H9 (cell line): ENCODE results near the gene MPG. TPM values are rescaled to one million over a fixed set of nuclear protein-coding genes. Genes with fewer than 3 reads are reported as not detected.

Experiments
- DNase-seq: peaks from one replicate; pipeline ENCODE4 v3.0.0-alpha.2; 2017
- H2AFZ ChIP-seq: one replicate; pipeline ENCODE4 v1.6.1; 2013; ENCODE audit warnings: mild to moderate bottlenecking, low read length, control low read depth, moderate library complexity
- H2AK5ac ChIP-seq: 2 replicates; pipeline ENCODE4 v1.6.1; 2013; ENCODE audit warnings: low read length, control low read depth, mixed read lengths; ENCODE audit not compliant: insufficient read length
- H2BK120ac ChIP-seq: one replicate; pipeline ENCODE4 v1.6.1; 2013; ENCODE audit warnings: low read depth, mild to moderate bottlenecking, low read length, control low read depth, inconsistent platforms; ENCODE audit not compliant: poor library complexity, severe bottlenecking
- H2BK12ac ChIP-seq: 2 replicates; pipeline ENCODE4 v1.6.1; 2013; ENCODE audit warnings: low read length, control low read depth, mixed read lengths, low read depth; ENCODE audit not compliant: insufficient read length
- H2BK15ac ChIP-seq: 2 replicates; pipeline ENCODE4 v1.6.1; 2013; ENCODE audit warnings: low read depth, low read length, control low read depth
- H2BK20ac ChIP-seq: one replicate; pipeline ENCODE4 v1.6.1; 2013; ENCODE audit warnings: low read depth, mild to moderate bottlenecking, low read length, control low read depth, inconsistent platforms; ENCODE audit not compliant: poor library complexity, severe bottlenecking
- H2BK5ac ChIP-seq: 2 replicates; pipeline ENCODE4 v1.6.1; 2013; ENCODE audit warnings: low read length, control low read depth, mixed read lengths; ENCODE audit not compliant: insufficient read length
- H3K14ac ChIP-seq: 2 replicates; pipeline ENCODE4 v1.6.1; 2013; ENCODE audit warnings: low read length, control low read depth; ENCODE audit not compliant: insufficient read depth
- H3K18ac ChIP-seq: 2 replicates; pipeline ENCODE4 v1.6.1; 2013; ENCODE audit warnings: low read depth, mild to moderate bottlenecking, mixed read lengths, low read length, control low read depth; ENCODE audit not compliant: insufficient read length
- H3K23ac ChIP-seq: 2 replicates; pipeline ENCODE4 v1.6.1; 2013; ENCODE audit warnings: low read length, control low read depth, mixed read lengths, low read depth; ENCODE audit not compliant: insufficient read length
- H3K23me2 ChIP-seq: 2 replicates; pipeline ENCODE4 v1.6.1; 2013; ENCODE audit warnings: low read depth, mild to moderate bottlenecking, mixed read lengths, low read length, control low read depth; ENCODE audit not compliant: insufficient read length, poor library complexity, severe bottlenecking
- H3K27ac ChIP-seq: 2 replicates; pipeline ENCODE4 v1.5.1; 2013; ENCODE audit warnings: low read length, control low read depth, mixed read lengths, low read depth; ENCODE audit not compliant: insufficient read length
- H3K27me3 ChIP-seq: 2 replicates; pipeline ENCODE4 v1.6.1; 2013; ENCODE audit warnings: low read length, control low read depth, inconsistent platforms; ENCODE audit not compliant: insufficient read depth
- H3K4ac ChIP-seq: 2 replicates; pipeline ENCODE4 v1.6.1; 2013; ENCODE audit warnings: low read depth, mild to moderate bottlenecking, control low read depth, inconsistent platforms, low read length, moderate library complexity
- H3K4me1 ChIP-seq: 2 replicates; pipeline ENCODE4 v1.6.1; 2013; ENCODE audit warnings: low read length, control low read depth, inconsistent platforms; ENCODE audit not compliant: insufficient read depth
- H3K4me2 ChIP-seq: 2 replicates; pipeline ENCODE4 v1.6.1; 2013; ENCODE audit warnings: low read length, control low read depth, mixed read lengths; ENCODE audit not compliant: insufficient read length, insufficient read depth
- H3K56ac ChIP-seq: 2 replicates; pipeline ENCODE4 v1.6.1; 2013; ENCODE audit warnings: low read depth, mild to moderate bottlenecking, mixed read lengths, low read length, control low read depth; ENCODE audit not compliant: insufficient read length
- H3K79me1 ChIP-seq: 2 replicates; pipeline ENCODE4 v1.6.1; 2013; ENCODE audit warnings: low read depth, mild to moderate bottlenecking, moderate library complexity, low read length, control low read depth, inconsistent platforms; ENCODE audit not compliant: insufficient read depth, poor library complexity, severe bottlenecking
- H3K79me2 ChIP-seq: 2 replicates; pipeline ENCODE4 v1.6.1; 2013; ENCODE audit warnings: low read length, control low read depth, inconsistent platforms; ENCODE audit not compliant: insufficient read depth
- H3K9ac ChIP-seq: 2 replicates; pipeline ENCODE4 v1.6.1; 2013; ENCODE audit warnings: low read length, control low read depth, mixed read lengths; ENCODE audit not compliant: insufficient read length; ENCODE audit errors: extremely low read depth
- H3K9me3 ChIP-seq: one replicate; pipeline ENCODE4 v1.6.1; 2013; ENCODE audit warnings: low read depth, low read length, inconsistent platforms; ENCODE audit not compliant: control insufficient read depth
- H3T11ph ChIP-seq: one replicate; pipeline ENCODE4 v1.6.1; 2013; ENCODE audit warnings: mild to moderate bottlenecking, low read length, control low read depth, inconsistent platforms
- H4K20me1 ChIP-seq: one replicate; pipeline ENCODE4 v1.6.1; 2013; ENCODE audit not compliant: control insufficient read depth, insufficient read length, insufficient read depth
- H4K5ac ChIP-seq: 2 replicates; pipeline ENCODE4 v1.6.1; 2013; ENCODE audit warnings: low read depth, mild to moderate bottlenecking, mixed read lengths, low read length, control low read depth; ENCODE audit not compliant: insufficient read length
- H4K8ac ChIP-seq: replicated peaks from 2 replicates; pipeline ENCODE4 v1.6.1; 2013; ENCODE audit warnings: low read length, control low read depth, mixed read lengths, low read depth; ENCODE audit not compliant: insufficient read length
- H4K91ac ChIP-seq: 2 replicates; pipeline ENCODE4 v1.6.1; 2013; ENCODE audit warnings: low read depth, mild to moderate bottlenecking, moderate library complexity, mixed read lengths, low read length, control low read depth; ENCODE audit not compliant: insufficient read length
- H3K27ac Mint-ChIP-seq, 3 experiments: 2 replicates in 2 of 3; 3 replicates in 1 of 3; pipeline ENCODE4 v1.8.0; 2020 to 2021; ENCODE audit warnings: mixed read lengths in 3 of 3, mild to moderate bottlenecking in 1 of 3, moderate library complexity in 1 of 3
- H3K27me3 Mint-ChIP-seq: 2 replicates; pipeline ENCODE4 v1.8.0; 2021; ENCODE audit warnings: low read depth, mild to moderate bottlenecking, moderate library complexity, mixed read lengths
- H3K36me3 Mint-ChIP-seq, 3 experiments: 2 replicates in 2 of 3; 3 replicates in 1 of 3; pipeline ENCODE4 v1.8.0; 2020 to 2021; ENCODE audit warnings: low read depth in 3 of 3, mixed read lengths in 3 of 3; ENCODE audit not compliant: insufficient read depth in 1 of 3
- H3K4me1 Mint-ChIP-seq, 2 experiments: 2 replicates each; pipeline ENCODE4 v1.8.0; 2020; ENCODE audit warnings: mixed read lengths in 2 of 2
- H3K4me3 Mint-ChIP-seq, 2 experiments: 2 replicates in 1 of 2; 3 replicates in 1 of 2; pipeline ENCODE4 v1.8.0; 2020 to 2021; ENCODE audit warnings: mild to moderate bottlenecking in 2 of 2, mixed read lengths in 2 of 2, moderate library complexity in 1 of 2
- H3K9me3 Mint-ChIP-seq, 2 experiments: 2 replicates in 1 of 2; 3 replicates in 1 of 2; pipeline ENCODE4 v1.8.0; 2020; ENCODE audit warnings: mild to moderate bottlenecking in 2 of 2, mixed read lengths in 2 of 2, moderate library complexity in 1 of 2
- WGBS: extraction: QIAGEN DNeasy Blood & Tissue Kit; methylation state at CpG from one replicate; pipeline ENCODE4 v1.1.7; 2013; ENCODE audit warnings: missing lambda C conversion rate, low lambda C conversion rate, mixed read lengths; ENCODE audit not compliant: insufficient read length; ENCODE audit errors: extremely low coverage; 5-methylcytosine and 5-hydroxymethylcytosine counted together
- total RNA-seq: library from RNA; stranded (reverse); gene quantifications from 2 replicates; pipeline ENCODE4 v1.2.1, GENCODE V29; 2021
- TF ChIP-seq, protein P1 (sequence below): fragments of 200-600 bp; sonication (generic); conservative IDR thresholded peaks from 3 replicates; pipeline ENCODE4 v1.8.0; 2021; ENCODE audit warnings: antibody characterized with exemption, mild to moderate bottlenecking

Gene MPG
- total RNA-seq, 1 experiment from 2014 or later: 39.1 TPM

DNA sequence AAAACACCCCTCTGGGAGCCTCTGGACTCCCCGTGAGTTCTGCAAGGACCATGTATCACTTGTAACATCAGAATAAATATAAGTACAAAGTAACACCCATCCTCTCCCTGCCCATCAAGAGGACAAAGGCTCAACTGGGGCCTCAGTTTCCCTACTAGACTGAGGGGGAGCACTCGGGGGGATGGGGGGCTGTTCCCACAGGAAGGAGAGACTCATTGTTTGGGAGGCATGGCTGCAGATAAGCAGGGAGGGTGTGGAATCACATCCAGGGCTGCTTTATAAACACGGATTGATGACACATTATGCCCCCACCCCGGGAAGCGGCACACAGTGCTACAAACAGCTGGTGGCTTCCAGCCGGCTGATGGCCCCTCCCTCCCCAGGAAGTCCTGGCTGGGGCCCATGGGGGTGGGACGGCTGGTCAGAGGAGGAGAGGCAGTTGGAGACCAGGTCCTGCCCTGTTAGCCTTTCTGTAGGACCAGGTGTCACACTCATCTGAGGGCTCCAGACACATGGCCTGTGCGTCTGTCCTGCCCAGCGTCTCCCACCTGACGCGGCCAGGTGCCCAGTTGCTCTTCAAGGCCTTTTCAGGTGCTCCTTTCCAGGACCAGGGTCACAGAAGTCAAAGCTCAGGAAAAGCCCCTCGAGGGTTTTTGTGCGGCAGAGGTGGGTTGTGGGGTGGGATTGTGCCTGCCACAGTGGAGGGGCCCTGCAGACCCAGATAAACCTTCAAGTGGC is 1.3 kb upstream of the MPG start:
- H3T11ph ChIP-seq: no peak overlapping the region
- peaks cover 4% of the 10 kb centered on the region for H4K20me1 ChIP-seq
- no peak overlapping the region for H2AK5ac ChIP-seq
- H4K91ac ChIP-seq: no peak overlapping the region
- H3K14ac ChIP-seq: no peak overlapping the region
- DNase-seq: no peak
- H3K4me1 ChIP-seq: peaks cover 6% of the 10 kb centered on the region; the same call in 1 of the 2 replicates
- no peak overlapping the region for H3K4ac ChIP-seq
- no peak overlapping the region for H2BK5ac ChIP-seq
- no CpG with 5 or more reads among the region's 13 CpGs for WGBS
- no peak overlapping the region for H2BK120ac ChIP-seq
- H2BK15ac ChIP-seq: no peak overlapping the region
- H3K36me3 Mint-ChIP-seq: peaks cover 0 to 11% (median 10%) of the 10 kb centered on the region in 3 experiments; a peak in 6 of 7 replicates
- peak overlapping the region; percentile 33 for H3K4me2 ChIP-seq
- no peak overlapping the region for H3K27ac ChIP-seq
- TF ChIP-seq, protein P1, sequence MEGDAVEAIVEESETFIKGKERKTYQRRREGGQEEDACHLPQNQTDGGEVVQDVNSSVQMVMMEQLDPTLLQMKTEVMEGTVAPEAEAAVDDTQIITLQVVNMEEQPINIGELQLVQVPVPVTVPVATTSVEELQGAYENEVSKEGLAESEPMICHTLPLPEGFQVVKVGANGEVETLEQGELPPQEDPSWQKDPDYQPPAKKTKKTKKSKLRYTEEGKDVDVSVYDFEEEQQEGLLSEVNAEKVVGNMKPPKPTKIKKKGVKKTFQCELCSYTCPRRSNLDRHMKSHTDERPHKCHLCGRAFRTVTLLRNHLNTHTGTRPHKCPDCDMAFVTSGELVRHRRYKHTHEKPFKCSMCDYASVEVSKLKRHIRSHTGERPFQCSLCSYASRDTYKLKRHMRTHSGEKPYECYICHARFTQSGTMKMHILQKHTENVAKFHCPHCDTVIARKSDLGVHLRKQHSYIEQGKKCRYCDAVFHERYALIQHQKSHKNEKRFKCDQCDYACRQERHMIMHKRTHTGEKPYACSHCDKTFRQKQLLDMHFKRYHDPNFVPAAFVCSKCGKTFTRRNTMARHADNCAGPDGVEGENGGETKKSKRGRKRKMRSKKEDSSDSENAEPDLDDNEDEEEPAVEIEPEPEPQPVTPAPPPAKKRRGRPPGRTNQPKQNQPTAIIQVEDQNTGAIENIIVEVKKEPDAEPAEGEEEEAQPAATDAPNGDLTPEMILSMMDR: no peak
- no peak overlapping the region for H2BK20ac ChIP-seq
- peaks cover 34 to 48% of the 10 kb centered on the region in 2 experiments for H3K4me1 Mint-ChIP-seq
- H3K27me3 ChIP-seq: no peaks in the 10 kb centered on the region
- peaks cover 12% of the 10 kb centered on the region for H3K23me2 ChIP-seq
- H3K23ac ChIP-seq: no peak overlapping the region
- no peak overlapping the region; a peak in 1 of 7 replicates for H3K27ac Mint-ChIP-seq
- H3K79me1 ChIP-seq: no peaks in the 10 kb centered on the region
- H4K8ac ChIP-seq: no peak overlapping the region
- H4K5ac ChIP-seq: no peak overlapping the region
- no peaks in the 10 kb centered on the region for H3K9me3 Mint-ChIP-seq
- no peak overlapping the region for H3K56ac ChIP-seq
- no peak overlapping the region for H3K9ac ChIP-seq
- H3K27me3 Mint-ChIP-seq: peaks cover 1% of the 10 kb centered on the region
- H2AFZ ChIP-seq: no peak overlapping the region
- H3K4me3 Mint-ChIP-seq: peak overlapping the region; percentile 56 to 74; a peak in 3 of 5 replicates
- H3K18ac ChIP-seq: no peak overlapping the region
- no peak overlapping the region for H2BK12ac ChIP-seq
- no peaks in the 10 kb centered on the region for H3K9me3 ChIP-seq
- no peaks in the 10 kb centered on the region for H3K79me2 ChIP-seq
